ENCODE results near the gene CCNY.

Gene CCNY

GRCh38 chr10:35573796-35574195 is 237.5 kb downstream of the CCNY start:
- no peak for DNase-seq (ENCODE audit: low read depth in 2 of 2)
- H3K4me3 ChIP-seq (replicated peaks in 1 of 2; ENCODE audit: low read depth in 2 of 2, low read length in 2 of 2) = no peak overlapping the region
- no peak for TF ChIP-seq CTCF (IDR thresholded peaks at IDR 0.05; ENCODE audit: low read depth, low read length)

DNA sequence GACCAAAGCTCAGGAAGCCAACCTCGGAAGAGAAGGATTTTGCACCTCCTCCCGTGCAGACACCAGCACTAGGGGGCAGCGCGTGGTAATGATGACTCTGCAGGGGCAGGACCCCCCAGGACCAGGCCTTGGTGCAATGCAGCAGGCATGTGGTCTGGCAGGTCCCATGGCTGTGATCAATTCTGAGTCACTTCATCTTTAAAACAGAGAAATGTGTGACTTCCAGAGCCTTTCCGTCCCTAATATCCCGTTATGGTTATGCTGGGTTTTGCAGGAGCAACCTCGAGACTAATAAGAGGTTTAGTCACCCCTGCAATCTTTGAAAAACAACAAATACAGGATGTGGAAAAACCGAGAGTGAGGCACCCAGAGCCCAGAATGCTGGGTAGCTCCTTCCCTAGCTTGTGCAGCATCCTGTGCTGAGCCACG is 238.6 kb downstream of the CCNY start:
- peak; percentile 42 for TF ChIP-seq CTCF (IDR thresholded peaks at IDR 0.05; ENCODE audit: low read depth, low read length)
- peak; percentile 58 to 98 for DNase-seq (ENCODE audit: low read depth in 2 of 2)
- H3K4me3 ChIP-seq (replicated peaks in 1 of 2; ENCODE audit: low read depth in 2 of 2, low read length in 2 of 2) = no peak overlapping the region

DNA sequence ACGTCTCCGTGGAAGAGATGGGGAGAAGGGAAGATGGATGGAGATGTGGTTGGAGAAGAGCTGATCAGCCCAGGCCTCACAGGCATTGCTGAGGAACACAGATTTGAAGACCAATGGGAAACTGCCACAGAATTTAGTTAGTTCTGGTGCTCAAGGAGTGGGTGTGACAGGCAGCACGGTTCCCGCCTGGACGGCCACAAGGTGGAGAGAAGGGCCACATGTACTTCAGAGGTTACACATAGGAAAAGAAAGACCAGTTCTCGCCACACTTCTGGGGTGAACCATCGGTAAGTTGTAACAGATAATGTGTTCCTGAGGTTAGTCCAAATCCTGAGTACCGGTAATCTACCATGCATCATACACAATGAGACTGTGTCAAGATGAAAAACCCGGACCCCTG is 239.3 kb downstream of the CCNY start:
- no peak overlapping the region for H3K4me3 ChIP-seq (replicated peaks in 1 of 2; ENCODE audit: low read depth in 2 of 2, low read length in 2 of 2)
- no peak for TF ChIP-seq CTCF (IDR thresholded peaks at IDR 0.05; ENCODE audit: low read depth, low read length)

GRCh38 chr10:35576730-35577129 is 240.4 kb downstream of the CCNY start:
- no peak for DNase-seq (ENCODE audit: low read depth in 2 of 2)
- no peak overlapping the region for H3K4me3 ChIP-seq (replicated peaks in 1 of 2; ENCODE audit: low read depth in 2 of 2, low read length in 2 of 2)
- no peak for TF ChIP-seq CTCF (IDR thresholded peaks at IDR 0.05; ENCODE audit: low read depth, low read length)

More for the DNA sequence above, 239.3 kb downstream of the CCNY start:
- DNase-seq (ENCODE audit: low read depth in 2 of 2) = no peak

GRCh38 chr10:35577926-35578617 is 241.8 kb downstream of the CCNY start:
- peak; percentile 48 to 89 for DNase-seq (ENCODE audit: low read depth in 2 of 2)
- H3K4me3 ChIP-seq (replicated peaks in 1 of 2; ENCODE audit: low read depth in 2 of 2, low read length in 2 of 2) = no peak overlapping the region
- TF ChIP-seq CTCF (IDR thresholded peaks at IDR 0.05; ENCODE audit: low read depth, low read length) = no peak

DNA sequence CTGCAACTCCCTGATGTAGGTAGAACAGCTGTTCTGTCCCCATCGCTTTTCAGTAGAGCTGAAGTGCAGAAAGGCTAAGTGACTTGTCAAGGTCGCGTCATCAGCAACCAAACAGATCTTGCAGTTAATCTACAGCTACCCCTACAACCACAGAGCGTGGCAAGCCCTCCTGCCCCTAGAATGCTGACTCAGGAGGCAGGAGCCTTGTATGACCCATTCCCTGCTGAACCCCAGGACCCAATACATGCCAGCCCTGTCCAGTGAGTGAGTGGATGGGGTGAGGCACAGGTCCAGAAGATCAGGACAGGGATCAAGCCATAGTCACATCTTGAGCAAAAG is 242.3 kb downstream of the CCNY start:
- no peak for DNase-seq (ENCODE audit: low read depth in 2 of 2)
- no peak overlapping the region for H3K4me3 ChIP-seq (replicated peaks in 1 of 2; ENCODE audit: low read depth in 2 of 2, low read length in 2 of 2)
- no peak for TF ChIP-seq CTCF (IDR thresholded peaks at IDR 0.05; ENCODE audit: low read depth, low read length)

- no peak overlapping the region for H3K4me3 ChIP-seq (replicated peaks in 1 of 2; ENCODE audit: low read depth in 2 of 2, low read length in 2 of 2)
- no peak for DNase-seq (ENCODE audit: low read depth in 2 of 2)
- no peak for TF ChIP-seq CTCF (IDR thresholded peaks at IDR 0.05; ENCODE audit: low read depth, low read length)
Measured at GRCh38 chr10:35579116-35579515, 242.8 kb downstream of the CCNY start.
